HUES48 (cell line): ENCODE measurements around the gene DIO3.

Source experiments
- H3K27ac ChIP-seq: one replicate; pipeline ENCODE4 v1.7.0; 2013; ENCODE audit warnings: low read depth, low read length, inconsistent platforms
- H3K27me3 ChIP-seq: 2 replicates; pipeline ENCODE4 v1.6.1; 2013; ENCODE audit warnings: mild to moderate bottlenecking, low read length; ENCODE audit not compliant: control insufficient read depth, insufficient read depth
- H3K36me3 ChIP-seq: 2 replicates; pipeline ENCODE4 v1.6.1; 2013; ENCODE audit warnings: low read length; ENCODE audit not compliant: control insufficient read depth, insufficient read depth
- H3K4me1 ChIP-seq: 2 replicates; pipeline ENCODE4 v1.6.1; 2013; ENCODE audit warnings: mild to moderate bottlenecking, low read length; ENCODE audit not compliant: control insufficient read depth, insufficient read depth
- H3K4me3 ChIP-seq: 2 replicates; pipeline ENCODE4 v1.5.1; 2013; ENCODE audit warnings: mild to moderate bottlenecking, low read depth, low read length
- H3K9ac ChIP-seq: 2 replicates; pipeline ENCODE4 v1.6.1; 2013; ENCODE audit warnings: mild to moderate bottlenecking, low read depth, low read length, moderate library complexity
- H3K9me3 ChIP-seq: 2 replicates; pipeline ENCODE4 v1.6.1; 2013; ENCODE audit warnings: low read length; ENCODE audit not compliant: control insufficient read depth, insufficient read depth

The DIO3 gene

DNA sequence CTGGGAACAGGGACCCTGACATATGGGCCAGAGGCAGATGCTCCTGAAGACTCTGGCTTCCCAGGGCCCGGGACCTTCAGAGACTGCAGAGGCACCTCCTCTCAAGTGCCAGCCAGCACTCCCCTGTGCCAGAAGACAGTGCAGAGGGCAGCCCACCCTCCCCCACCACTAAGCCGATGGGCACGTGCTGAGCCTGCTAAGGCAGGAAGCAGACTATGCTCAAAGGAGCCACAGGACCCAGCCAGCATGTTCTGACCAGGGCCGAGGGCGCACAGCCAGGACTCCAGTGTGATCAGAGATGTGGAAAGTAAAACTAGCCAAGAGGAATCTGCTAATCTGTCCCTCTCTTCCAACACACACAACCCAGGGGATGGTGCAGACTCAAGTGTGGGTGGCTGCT is 29.8 kb downstream of the DIO3 start:
- H3K36me3 ChIP-seq = no peaks in the 10 kb centered on the region
- no peaks in the 10 kb centered on the region for H3K4me1 ChIP-seq
- H3K9me3 ChIP-seq = no peaks in the 10 kb centered on the region
- H3K27ac ChIP-seq = no peak overlapping the region
- H3K4me3 ChIP-seq = no peak overlapping the region
- H3K27me3 ChIP-seq = no peaks in the 10 kb centered on the region
- H3K9ac ChIP-seq = no peak overlapping the region

DNA sequence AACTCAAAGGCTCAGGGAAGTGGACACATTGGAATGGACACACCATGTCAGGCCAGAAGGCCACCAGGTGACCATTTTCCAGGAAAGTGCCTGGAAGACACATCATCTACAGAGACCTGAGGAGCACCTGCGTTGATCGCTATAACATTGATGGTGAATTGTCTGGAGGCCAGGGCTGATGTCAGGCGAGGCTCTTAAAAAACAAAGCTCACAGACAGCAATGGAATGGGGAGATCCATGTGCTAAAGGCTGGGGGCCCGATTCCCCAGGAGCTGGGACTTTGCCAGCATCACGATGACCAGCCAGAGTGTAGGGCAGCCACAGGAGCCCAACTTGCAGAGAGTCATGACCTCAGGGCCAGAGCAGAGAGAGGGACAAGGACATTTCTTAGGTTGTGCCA is 30.3 kb downstream of the DIO3 start:
- H3K36me3 ChIP-seq = no peaks in the 10 kb centered on the region
- H3K4me3 ChIP-seq = no peak overlapping the region
- H3K27me3 ChIP-seq = no peaks in the 10 kb centered on the region
- no peak overlapping the region for H3K9ac ChIP-seq
- no peaks in the 10 kb centered on the region for H3K4me1 ChIP-seq
- no peaks in the 10 kb centered on the region for H3K9me3 ChIP-seq
- no peak overlapping the region for H3K27ac ChIP-seq

DNA sequence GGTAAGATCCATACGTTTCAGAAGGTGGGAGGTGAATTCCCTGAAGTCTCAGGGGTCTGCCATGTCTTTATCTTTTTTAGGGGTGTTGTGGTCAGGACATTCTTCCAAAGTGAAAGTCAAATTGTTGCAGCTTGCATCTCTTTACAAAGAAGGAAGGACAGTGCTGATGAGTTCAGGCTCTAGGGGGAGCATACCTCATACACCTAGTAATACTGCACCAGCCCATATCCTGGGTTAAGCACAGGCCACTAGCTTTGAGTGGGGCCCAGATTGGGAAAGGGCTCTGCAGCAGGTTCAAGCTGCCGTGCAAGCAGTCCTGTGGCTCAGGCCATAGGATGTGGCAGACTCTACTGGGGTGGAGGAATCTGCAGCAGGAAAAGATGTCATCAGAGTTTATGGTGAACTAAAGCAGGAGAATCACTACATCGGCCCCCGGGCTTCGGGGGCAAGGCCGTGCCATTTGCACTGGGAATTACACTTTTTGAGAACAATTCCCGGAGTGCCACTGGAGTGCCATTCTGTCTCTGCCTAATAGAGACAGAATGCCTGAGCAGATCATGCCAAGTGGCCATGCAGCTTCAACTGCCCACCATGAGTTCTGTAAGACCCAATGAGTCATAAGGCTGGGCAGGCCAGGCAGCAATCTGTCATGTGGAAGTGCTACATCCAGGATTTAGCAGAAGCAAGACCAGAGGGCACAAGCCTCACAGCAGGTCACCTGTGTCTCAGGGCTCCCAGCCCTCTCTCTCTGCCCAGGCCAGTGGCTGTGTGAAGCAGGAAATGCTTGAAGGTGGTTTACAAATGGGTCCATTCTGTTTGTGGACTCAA is 32.3 kb downstream of the DIO3 start:
- H3K27ac ChIP-seq = no peak overlapping the region
- H3K9ac ChIP-seq = no peak overlapping the region

DNA sequence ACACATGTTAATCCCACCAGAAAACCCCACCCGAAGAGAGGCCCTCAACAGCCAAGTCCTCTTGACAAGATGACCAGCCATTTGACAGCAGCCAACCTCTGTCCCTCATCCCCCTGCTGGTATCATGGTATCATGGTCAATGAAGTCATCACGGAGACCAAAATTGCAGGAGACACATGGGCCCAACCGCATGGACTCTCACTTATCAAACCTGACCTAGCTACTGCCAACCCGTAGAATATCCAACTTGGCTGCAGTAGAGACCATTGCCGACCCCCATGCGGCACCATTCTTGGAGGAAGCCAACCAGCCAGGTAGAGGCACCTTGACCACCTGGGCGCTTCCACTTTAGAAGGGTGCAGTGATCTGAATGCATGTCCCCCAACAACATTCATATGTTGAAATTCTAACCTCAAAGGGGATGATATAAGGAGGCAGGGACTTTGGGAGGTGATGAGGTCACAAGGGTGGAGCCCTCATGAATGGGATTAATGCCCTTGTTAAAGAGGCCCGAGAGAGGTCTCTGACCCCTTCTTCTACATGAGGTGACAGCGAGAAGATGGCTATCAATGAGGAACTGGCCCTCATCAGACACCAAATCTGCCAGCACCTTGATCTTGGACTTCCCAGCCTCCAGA is 33.3 kb downstream of the DIO3 start:
- no peaks in the 10 kb centered on the region for H3K4me1 ChIP-seq
- H3K9ac ChIP-seq = no peak overlapping the region
- no peaks in the 10 kb centered on the region for H3K27me3 ChIP-seq
- H3K27ac ChIP-seq = no peak overlapping the region
- no peak overlapping the region for H3K4me3 ChIP-seq
- H3K9me3 ChIP-seq = no peaks in the 10 kb centered on the region
- H3K36me3 ChIP-seq = no peaks in the 10 kb centered on the region

More for the DNA sequence above, 32.3 kb downstream of the DIO3 start:
- H3K4me3 ChIP-seq = no peak overlapping the region
- no peaks in the 10 kb centered on the region for H3K27me3 ChIP-seq
- H3K4me1 ChIP-seq = no peaks in the 10 kb centered on the region
- H3K36me3 ChIP-seq = no peaks in the 10 kb centered on the region
- H3K9me3 ChIP-seq = no peaks in the 10 kb centered on the region

DNA sequence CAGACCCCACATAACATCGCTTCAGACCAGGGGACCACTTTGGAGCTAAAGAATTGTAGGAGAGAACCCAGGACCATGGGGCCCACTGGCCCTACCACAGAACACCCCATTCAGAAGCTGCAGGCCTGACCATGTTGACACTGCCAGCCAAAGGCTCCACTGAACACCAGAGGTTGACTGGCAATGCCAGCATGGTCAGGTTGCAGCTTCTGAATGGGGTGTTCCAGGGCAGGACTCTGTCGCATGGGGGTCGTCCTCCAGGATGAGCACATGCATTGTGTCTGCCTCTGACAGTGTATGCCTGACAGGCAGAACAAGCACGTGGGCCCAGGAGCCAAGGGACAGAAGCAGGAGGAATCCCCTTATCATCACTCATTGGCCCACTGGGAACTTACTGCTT is 34.1 kb downstream of the DIO3 start:
- H3K27me3 ChIP-seq = no peaks in the 10 kb centered on the region
- no peaks in the 10 kb centered on the region for H3K9me3 ChIP-seq
- H3K4me1 ChIP-seq = no peaks in the 10 kb centered on the region
- no peak overlapping the region for H3K4me3 ChIP-seq
- no peak overlapping the region for H3K27ac ChIP-seq
- no peak overlapping the region for H3K9ac ChIP-seq
- H3K36me3 ChIP-seq = no peaks in the 10 kb centered on the region

DNA sequence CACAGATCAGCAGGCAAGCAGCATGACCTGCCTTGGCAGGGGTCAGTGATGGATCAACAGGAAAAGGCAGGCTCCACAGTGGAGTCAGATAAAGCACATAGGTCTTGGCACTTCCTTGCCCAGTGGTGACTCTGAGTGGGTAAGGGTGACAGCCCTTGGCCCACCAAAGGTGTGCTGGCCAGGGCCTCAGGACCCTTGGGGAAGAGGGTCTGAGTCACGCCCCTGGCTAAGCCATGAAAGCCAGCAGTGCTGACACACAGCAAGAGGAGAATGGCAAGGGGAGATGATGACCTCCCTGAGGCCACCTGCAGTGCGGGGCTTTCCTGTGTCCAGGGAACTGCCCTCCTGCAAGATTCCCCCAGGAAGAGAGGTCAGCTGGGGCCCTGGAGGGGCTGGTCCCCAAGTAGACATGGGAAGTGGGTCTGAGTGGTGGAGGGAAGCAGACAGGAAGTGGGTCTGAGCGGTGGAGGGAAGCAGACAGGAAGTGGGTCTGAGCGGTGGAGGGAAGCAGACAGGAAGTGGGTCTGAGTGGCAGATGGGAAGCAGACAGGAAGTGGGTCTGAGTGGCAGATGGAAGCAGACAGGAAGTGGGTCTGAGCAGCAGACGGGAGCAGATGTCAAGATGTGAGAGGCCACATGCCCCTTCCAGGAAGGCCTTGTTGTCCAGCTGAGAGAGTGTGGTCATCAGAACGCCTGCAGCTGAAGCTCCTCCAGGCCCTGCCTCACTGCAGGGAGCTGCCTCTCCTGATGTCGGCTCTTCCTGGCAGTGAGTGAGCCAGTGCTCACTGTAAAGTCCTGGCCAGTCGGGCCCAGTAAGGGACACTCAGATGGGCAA is 34.8 kb downstream of the DIO3 start:
- Histone ChIP-seq H3K4me1 (no peaks in the 10 kb centered on the region), H3K9ac (no peak overlapping the region), H3K36me3 (no peaks in the 10 kb centered on the region), H3K27me3 (no peaks in the 10 kb centered on the region), H3K27ac (no peak overlapping the region), H3K9me3 (no peaks in the 10 kb centered on the region), H3K4me3 (no peak overlapping the region)

DNA sequence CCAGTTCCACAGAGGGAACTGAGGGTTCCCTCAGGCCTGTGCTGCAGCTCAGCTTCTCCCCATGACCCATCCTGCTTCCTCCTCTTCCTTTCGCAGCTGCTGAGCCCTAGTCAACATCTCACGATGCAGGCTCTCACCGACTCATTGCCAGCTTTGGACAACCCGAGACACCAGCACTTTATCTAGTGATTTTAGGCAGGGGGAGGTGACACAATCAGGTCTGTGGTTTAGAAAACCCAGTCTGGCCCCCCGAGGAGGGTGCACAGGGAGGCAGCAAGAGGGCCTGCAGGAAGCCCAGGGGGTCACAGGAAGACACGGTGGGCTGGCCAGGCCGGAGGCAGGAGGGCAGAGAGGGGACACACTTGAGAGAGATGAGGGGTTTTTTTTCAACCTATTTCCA is 35.4 kb downstream of the DIO3 start:
- Histone ChIP-seq H3K9ac (no peak overlapping the region), H3K27ac (no peak overlapping the region), H3K4me1 (no peaks in the 10 kb centered on the region), H3K9me3 (no peaks in the 10 kb centered on the region), H3K4me3 (no peak overlapping the region), H3K27me3 (no peaks in the 10 kb centered on the region), H3K36me3 (no peaks in the 10 kb centered on the region)

DNA sequence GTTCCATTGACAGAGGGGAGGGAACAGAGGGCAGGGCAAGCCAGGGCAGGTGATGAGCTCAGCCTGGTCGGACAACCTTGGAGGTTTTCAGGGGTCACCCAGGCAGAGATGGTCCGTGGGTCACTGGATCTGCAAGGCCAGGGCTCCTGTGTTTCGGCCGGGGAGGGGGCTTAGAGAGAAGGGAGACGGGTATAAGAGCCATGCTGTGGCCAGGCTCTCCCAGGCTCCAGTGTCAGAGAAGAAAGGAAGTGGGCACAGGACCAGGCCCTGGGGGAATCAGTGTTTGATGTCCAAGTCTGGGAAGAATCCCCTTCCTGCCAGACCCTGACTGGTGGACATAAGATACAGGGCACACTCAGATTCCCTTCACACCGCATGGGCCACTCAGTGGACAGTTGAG is 36.9 kb downstream of the DIO3 start:
- Histone ChIP-seq H3K9ac (no peak overlapping the region), H3K27me3 (no peaks in the 10 kb centered on the region), H3K4me3 (no peak overlapping the region), H3K36me3 (no peaks in the 10 kb centered on the region), H3K4me1 (no peaks in the 10 kb centered on the region), H3K27ac (no peak overlapping the region), H3K9me3 (no peaks in the 10 kb centered on the region)

DNA sequence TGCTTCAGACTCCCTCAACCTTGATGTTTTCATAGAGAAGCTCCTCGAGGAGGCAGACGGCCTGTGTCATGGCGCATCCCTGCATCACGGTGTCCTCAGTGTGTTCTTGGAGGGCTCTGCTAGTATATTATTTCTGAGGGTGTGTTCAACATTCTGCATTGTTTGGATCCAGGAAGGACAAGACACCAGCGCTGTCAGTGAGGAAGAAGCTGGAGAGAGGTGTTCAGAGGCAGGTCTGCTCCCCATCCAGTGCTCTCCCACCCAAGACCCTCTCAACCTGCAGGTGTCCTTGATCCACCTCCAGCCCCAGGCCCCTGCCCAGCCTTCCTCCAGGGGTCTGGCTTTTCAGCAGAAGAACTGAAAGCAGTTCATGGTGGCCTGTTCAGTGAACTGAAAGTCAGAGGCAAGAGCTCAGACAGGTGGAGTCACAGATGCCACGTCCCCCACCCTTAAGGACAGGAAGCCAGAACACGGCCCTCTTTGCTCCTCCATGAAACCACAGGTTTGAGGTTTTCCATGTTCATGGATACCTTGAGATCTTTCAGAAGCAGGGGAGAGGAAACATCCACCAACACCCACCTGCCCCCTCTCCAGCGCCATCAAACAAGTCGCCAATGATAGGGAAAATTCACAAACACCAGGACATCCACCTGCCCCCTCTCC is 37.4 kb downstream of the DIO3 start:
- H3K9ac ChIP-seq = no peak overlapping the region
- no peak overlapping the region for H3K4me3 ChIP-seq
- H3K36me3 ChIP-seq = no peaks in the 10 kb centered on the region
- no peaks in the 10 kb centered on the region for H3K4me1 ChIP-seq
- H3K27ac ChIP-seq = no peak overlapping the region
- no peaks in the 10 kb centered on the region for H3K9me3 ChIP-seq
- no peaks in the 10 kb centered on the region for H3K27me3 ChIP-seq

DNA sequence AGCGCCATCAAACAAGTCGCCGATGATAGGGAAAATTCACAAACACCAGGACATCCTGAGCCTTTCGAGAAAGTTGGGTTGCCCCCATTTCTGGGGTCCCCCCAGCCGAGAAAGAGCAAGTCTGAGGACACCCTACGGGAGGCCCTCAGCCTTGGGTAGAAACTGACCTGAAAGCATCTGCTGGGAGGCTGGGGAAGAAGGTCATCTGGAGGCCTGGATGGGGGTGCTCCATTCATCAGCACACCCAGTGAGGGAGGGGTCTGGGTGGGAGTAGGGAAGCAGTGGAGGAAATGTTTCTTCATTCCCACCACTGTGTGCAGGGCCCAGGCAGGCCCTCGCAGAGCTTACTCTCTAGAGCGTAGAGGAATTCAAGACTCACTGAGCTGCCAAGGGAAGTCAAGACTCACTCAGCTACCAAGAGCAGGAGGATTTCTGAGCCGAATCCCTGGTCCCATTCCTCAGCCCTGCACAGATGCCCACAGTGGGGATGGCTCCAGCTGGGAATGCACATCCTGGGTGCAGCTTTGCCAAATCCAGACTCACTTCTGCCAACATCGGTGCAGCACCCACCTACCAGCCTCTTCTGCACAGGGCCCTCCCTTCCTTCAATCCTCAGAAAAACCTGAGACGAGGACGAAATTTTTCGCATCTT is 38.1 kb downstream of the DIO3 start:
- Histone ChIP-seq H3K9me3 (no peaks in the 10 kb centered on the region), H3K9ac (no peak overlapping the region), H3K4me1 (no peaks in the 10 kb centered on the region), H3K27ac (no peak overlapping the region), H3K27me3 (no peaks in the 10 kb centered on the region), H3K4me3 (no peak overlapping the region), H3K36me3 (no peaks in the 10 kb centered on the region)
